ENCODE measurements around the gene CDH12.
"Not testable (repeated sequence)": the region's sequence is repeated elsewhere in the genome, so short reads cannot be mapped to it uniquely, and the experiment has no call there.

The CDH12 gene

DNA sequence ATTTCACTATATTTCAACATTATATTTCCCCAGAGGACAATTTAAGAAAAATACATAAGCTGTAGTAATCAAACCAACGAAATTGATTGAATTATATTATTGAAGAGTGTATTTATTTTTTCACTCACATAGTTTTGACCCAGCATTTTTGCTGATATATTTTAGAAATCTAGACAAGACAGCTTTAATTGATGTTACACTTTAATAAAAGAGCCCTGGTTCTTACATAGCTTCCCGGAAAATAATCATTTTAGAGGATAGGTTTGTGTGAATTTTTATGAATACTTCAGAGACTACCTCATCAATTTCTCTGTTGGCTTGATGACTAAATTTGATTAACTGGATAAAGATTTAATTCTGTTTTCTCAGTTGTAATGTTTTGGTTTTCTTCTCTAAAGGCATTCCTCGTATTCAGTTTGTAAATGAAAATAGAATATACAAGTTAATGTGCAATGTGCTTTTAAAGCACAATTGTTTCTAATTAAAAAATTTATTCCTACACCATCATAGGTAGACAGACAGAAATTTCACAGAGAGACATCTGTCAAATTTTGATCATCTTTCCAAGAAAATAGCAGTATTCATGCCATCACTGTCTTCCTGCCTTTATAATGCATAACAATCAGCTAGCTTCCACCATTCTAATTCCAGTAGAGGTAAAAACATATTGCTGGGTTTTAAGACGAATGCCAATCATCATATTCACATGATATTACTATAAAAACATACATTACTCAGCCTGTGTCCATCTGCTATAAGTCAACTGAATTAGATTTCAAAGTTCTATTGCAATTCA, 441.4 kb downstream of the CDH12 start:
- DNase-seq = no peak

DNA sequence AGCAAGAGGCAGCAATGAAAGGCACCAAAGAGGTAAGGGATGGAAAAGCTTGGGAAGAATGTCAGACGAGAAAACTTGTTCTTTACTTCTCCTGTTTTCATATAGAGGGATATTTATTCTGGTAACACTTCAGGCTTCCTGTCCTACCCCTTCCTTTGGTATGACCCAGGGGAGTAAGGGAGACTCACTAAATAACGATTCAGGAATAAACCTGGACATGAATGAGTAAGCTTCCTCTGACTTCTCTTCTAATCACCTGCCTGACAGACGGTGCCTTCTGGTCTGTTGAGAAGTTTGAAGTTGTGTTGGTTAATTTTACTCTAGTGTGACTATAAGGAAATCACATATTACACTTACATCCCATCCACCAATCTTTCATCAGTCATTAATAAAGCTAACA, 461.2 kb downstream of the CDH12 start:
- DNase-seq = no peak

DNA sequence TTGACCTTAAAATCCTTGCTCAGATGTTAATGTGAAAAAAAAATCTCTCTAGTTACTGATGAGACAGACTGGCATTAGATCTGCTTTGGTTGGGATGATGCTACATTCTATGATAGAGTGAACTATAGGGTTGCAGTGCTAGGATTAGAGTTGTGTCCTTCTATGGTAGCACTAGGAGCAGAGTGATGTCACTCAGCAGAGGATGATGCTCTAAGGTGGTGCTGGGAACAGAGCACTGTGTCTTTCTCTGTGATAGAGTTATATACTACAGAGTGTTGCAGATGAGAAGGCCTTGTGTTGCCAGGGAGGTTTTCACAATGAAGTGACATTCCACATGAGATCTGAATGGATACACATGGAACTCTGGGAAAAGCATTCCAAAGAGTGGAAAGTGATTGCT, 462.3 kb downstream of the CDH12 start:
- DNase-seq = no peak

DNA sequence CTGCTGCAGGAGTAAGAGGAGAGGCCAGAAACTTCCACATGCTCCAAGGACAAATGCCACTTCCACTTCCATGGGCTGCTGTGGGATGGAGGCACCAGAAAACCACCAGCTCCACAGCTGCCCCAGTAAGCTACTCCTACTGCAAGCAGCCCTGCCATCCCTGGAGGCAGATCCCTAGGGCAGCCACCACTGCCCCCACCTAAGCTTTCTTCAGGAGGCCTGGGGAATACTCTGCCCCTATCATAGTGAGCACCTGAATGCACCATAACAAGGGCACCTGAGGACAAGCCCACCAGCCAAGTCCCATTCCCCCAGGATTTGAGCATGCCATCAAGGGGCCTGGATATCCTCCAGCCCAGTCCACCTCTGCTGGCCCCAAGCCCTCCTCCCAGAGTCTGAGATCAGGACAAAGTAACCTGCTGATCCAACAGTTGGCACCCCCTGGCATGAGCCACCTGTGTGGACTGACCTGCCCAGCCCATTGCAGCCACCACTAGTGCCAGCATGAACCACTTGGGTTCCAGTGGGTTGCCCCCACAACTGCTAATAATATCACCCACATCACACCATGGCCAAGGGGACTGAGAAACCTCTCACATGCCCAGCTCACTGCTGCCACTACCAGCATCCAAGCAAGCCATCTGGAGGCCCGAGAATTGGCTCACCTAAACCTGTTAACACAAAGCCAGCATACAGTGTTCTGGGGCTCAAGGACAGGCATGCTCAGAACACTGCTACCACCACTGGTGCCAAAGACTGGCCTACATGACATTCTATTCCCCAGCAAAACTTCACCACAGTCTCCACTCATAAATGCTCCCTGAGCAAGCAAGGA, 480.1 kb downstream of the CDH12 start:
- no peak for DNase-seq

DNA sequence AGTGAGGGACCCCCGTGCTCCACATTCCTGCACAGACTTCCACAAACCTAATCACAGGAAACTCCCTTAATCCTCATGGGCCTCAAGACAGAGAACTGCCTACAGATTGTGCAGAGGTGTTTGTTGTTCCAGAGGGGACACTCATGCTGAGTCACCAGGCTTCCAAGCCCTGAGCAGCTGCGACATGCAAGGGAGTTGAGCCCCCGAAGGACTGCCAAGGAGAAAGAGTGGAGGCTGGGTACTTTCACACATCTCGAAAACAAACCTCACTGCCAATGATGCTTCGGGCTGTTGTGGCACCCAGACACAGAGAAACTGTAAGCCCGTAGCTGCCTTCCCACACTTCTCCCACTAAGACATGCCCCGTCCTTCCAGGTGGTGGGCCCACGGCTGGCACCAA, 480.8 kb downstream of the CDH12 start:
- no peak for DNase-seq

DNA sequence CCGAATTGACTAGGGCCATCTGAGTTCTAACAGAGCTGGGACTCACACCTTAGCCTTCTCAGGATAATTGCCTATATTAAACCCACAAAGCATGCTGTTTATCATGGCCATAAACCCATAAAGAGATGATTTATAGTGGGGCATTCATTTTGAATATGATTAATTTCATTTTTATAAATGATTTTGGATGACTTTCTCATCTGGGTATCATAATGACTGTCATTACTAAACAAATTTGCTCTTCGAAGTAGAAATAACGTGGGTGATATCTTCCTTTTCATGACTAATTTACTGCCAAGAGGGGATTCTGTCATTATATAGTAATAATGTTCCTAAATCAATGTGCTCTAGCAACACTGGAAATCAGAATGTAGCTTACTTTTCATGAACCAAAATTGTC, 498.2 kb downstream of the CDH12 start:
- no peak for DNase-seq

DNA sequence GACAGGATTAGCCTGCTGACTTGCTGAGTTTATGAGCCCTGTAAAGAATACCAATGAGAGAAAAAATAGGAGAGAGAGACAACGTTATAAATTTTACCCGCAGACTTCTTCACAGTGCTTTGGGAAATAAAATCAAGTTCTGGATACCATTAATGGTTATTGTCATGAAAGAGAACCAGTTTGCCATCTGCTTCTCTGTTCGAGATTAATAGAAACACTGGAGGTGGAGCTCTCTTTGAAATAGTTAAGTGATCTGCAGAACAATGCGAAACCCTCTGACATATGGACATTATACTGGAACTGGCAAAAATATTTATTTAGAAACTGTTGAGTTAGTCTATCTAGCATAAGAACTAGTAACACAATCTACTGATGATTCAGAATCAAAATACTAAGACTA, 500.7 kb downstream of the CDH12 start:
- DNase-seq = no peak

DNA sequence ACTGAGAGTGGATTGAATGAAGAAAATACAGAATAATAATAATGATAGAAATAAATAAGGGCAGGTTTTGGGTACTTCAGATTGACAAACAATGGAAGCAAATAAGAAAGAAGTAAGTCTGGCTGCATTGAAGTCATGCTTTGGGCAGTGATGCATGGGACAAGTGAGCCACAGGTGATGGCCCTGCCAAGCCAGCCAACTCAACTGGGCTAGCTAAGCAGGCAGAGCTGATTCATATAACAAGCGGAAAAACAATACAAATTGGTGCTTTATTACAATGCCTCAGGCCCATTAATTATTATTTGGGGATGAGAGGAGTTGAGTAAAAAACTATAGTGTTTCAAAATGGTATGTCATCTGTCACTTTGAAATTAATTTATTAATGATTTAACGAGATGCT, 502.0 kb downstream of the CDH12 start:
- no peak for DNase-seq

DNA sequence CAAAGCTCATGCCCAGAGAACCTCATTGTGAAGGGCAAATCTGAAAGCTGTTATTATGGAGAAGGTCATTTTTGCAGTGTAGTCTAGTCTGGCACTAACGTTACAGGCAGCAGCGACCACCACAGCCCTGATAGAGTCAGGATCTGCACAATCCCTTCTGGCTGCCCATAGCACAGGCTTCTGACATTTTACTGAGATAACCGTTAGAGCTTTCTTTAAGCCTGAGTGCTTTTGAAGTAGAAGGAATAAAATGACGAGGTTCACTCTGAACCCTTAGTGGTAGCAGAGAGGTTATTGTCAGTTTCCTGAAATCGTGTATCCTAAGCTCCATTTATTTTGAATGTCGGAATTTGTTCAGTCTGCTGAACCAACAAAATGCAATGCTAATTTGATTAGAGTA, 505.1 kb downstream of the CDH12 start:
- no peak for DNase-seq

DNA sequence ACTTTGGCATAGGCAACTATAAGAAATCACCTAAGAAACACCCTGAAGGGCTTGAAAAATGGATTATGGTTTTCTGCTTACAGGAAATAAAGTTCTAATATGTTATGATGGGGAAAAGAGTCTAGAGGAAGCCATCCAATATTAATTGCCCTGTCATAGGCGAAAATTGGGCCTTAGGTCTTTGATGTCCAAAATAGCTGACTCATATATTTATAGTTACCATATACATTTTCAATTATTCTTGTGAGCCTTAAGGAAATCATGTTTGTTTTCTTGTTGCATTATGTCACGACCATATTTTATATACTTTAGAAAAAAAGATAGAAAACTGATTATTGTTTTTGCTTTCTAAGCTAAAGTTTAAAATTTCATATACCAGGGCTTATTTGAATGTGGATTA, 509.1 kb downstream of the CDH12 start:
- no peak for DNase-seq

DNA sequence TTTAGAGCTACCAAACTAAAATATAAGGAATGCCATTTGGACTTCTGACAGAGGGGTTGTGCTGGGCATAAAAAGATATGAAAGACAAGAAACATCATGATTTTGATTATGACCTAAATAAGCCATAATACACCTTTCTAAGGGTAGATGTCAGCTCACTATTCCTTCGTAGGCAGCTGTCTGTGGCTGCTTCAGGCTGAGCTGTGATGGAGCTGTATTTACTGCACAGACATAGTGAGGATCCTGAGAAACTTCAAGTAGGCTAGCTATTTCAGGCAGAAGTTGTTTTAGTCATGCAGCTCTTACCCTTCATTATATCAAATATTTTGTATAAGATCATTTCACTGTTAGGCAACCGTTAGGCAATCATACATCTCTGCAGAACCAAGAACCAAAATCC, 511.7 kb downstream of the CDH12 start:
- DNase-seq = no peak

DNA sequence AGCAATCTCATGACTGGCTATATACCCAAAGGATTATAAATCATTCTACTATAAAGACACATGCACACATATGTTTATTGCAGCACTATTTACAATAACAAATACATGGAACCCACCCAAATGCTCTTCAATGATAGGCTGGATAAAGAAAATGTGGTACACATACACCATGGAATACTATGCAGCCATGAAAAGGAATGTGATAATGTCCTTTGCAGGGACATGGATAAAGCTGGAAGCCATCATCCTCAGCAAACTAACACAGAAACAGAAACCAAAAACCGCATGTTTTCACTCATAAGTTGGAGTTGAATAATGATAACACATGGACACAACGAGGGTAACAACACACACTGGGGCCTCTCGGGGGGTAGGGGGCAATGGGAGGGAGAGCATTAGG, 520.2 kb downstream of the CDH12 start:
- not testable (repeated sequence) for DNase-seq

DNA sequence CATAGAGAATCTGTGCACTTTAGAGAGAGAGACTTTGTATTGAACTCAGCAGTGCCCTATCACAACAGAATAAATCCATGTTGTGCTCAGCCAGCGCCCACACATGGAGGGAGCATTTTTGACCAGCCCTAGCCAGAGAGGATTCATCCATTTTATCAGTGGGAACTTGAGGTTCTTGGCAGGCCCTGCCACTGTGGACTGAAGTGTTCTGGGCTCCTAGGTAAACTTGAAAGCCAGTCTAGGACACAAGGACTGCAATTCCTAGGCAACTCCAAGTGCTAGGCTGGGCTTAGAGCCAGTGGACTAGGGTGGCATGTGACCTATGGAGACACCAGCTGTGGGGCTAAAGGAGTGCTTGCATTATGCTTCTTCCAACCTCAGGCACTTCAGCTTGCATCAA, 523.5 kb downstream of the CDH12 start:
- no peak for DNase-seq

DNA sequence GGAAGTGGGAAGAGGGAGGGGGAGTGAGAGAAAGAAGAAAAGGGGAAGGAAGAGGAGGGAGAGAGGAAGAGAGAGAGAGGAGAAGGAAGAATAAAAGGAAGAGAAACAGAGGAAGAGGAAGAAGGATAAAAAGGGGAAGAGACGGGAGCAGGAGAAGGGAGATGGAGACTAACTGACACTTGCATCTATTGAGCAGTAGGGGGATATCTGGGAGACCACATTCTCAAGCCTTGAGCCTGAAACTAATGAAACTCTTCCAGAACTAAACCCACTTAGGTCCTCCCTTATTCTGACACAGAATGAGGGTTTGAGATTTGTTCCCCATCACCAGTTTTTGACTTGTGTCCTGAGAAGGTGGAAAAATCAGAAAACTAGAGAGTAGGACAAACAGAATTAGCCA, 533.3 kb downstream of the CDH12 start:
- no peak for DNase-seq

DNA sequence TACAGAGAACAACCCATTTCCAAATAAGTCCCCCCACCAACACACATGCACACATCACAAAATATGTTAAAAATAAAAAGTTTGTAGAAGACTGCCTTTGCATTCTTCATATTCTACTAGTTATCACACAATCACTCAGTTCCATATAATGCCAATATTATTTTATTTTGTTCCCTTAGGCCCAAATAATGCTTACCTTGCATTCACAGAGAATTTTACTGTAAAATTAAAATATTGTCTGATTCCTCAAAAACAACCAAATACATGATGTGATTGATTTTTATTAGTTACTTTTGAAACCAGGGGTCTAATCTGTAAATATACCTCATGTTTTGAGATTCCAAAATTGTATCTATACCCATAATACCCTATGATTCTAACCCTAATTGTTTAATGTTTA, 536.9 kb downstream of the CDH12 start:
- no peak for DNase-seq

DNA sequence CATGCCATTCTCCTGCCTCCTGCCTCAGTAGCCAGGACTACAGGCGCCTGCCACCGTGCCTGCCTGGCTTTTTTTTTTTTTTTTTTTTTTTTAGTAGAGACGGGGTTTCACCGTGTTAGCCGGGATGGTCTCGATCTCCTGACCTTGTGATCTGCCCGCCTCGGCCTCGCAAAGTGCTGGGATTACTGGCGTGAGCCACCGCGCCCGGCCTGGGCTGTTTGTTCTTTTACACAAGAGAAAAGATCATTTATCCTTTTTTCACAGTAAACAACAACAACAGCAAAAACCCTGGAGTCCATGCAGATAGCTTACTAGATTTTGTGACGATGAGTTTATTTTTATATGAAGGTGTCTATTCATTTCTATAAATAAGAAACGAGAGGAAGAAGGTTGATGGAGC, 538.1 kb downstream of the CDH12 start:
- not testable (repeated sequence) for DNase-seq

DNA sequence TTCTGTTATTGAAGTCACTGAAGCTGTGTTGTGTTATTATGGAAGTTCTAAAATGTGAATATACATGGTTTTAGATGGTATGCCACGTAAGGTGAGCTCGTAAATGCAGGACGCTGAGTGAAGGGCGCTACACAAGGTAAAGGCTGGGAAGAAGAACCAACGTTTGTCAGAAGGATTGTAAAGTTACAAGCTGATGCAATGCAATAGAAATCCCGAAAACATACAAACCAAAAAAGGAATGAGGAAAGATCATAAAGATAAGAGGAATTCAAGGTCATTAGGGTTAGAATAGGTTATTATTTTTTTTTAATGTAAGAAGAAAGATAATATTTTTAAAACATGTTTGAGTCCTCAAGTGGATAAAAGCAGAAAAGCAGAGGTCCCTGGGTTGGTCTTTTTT, 538.6 kb downstream of the CDH12 start:
- no peak for DNase-seq

DNA sequence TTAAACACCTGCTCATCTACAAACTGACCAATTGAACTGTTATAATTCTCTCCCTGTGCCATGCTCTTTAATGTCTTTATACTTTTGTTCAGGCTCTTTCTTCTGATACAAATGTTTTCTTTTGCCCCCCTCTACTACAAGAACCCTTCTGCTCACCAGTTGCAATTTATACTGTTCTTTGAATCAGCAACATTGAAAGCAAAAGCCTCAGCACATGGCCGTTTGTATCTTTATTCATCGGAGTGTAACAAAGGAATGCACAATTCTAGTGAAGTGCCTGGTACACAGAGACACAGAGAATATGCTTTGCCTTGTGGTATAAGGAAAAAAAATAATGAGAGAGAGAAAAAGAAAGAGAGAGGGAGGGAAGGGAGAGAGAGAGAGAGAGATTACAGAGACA, 547.1 kb downstream of the CDH12 start:
- no peak for DNase-seq

DNA sequence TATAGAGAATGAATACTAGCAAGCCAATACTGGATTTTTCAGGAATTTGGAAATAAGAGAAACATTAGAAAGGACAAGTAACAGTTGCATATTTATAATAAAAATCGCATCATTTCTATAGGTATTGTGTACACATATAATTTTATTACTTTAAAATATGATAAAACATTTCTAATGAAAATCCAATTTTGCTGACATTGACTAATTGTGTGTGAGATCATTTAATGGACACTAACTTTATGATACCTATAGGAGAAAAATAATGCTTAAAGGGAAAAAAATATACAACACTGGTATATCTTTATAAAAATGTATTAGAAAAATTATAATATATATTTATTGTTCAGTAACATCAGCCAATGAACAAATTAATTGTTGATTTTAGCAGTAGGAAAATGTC, 557.3 kb downstream of the CDH12 start:
- DNase-seq = no peak

DNA sequence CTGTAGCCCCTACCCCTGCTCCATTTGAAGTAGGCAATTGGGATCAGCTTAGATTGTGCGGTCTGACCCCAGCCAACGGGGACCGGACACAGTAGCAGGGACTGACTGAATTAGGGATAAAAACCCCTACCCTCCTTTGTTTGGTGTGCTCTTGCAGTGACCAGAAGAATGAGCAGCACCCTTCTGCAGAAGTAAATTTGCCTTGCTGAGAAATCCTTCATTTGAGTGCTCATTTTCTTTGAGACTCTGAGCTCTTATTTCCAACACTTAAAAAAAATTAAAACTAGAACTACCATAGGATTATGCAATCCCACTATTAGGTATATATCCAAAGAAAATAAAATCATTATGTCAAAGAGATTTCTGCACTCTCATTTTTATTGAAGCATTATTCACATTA, 560.0 kb downstream of the CDH12 start:
- DNase-seq = no peak

DNA sequence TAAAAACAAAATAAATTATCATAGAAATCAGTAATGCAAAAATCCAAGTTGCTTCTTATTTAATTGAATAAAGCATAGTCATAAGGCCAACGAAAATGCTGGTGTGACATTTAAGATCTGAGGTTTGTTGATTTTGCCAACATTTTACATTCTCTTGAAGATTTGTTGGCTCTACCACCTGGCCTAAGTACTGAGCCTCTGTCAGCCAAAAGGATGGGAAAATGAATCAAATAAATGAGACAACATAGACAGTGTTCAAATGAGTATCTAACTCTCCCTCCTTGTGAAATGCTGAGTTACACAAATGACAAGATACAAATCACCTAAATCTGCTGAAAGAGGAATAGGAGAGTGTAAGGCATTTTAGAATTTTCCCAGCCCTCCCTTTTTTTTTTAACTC, 575.0 kb downstream of the CDH12 start:
- no peak for DNase-seq

DNA sequence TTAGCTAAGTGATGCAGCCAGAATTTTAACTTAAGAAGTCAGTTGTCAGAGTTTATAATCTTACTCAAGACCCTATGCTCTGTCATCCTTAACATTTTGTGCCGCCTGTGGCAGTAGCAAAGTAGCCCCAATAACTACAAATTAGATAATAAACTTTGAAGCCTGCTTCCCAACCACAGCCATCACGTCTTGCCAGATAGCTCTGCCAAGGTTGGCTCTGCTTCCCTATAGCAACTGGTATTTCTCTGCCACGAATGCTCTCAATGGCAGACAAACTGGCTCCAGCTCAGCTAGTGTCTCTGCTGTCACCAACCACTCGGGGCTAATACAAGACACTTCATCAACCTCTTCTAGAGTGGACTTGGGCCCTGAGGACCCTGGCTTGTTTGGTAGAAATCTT, 576.1 kb downstream of the CDH12 start:
- DNase-seq = no peak

DNA sequence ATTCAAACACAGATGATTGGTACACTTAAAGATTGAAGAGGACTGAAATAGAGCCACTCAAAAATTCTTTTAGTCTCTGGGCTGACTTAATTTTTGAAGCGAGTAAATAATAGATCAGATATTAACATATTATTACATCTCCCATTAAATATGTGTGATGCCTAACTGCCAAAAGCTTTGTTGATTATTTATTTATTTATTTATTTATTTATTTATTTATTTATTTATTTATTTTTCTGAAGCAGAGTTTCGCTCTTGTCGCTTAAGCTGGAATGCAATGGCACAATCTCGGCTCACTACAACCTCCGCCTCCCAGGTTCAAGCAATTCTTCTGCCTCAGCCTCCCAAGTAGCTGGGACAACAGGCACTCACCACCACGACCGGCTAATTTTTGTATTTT, 587.3 kb downstream of the CDH12 start:
- DNase-seq = not testable (repeated sequence)

DNA sequence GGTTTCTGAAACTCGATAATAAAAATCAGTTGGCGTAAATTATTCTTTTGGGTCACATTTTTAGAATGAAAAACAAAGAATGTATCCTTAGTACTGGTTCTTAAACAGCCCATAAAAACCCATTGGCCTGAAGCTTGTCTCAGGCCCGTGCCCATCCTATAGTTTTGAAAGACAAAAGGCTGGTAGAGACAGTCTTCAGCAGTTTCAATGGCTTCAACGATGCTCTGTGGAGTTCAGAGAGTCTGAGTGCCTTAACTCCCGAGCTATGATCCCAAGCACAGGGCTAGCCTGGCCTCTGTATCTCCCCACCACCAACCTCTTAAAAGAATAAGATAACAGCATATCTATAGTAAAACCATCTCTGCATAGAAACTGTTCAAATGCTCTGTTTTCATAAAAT, 595.0 kb downstream of the CDH12 start:
- DNase-seq = no peak

DNA sequence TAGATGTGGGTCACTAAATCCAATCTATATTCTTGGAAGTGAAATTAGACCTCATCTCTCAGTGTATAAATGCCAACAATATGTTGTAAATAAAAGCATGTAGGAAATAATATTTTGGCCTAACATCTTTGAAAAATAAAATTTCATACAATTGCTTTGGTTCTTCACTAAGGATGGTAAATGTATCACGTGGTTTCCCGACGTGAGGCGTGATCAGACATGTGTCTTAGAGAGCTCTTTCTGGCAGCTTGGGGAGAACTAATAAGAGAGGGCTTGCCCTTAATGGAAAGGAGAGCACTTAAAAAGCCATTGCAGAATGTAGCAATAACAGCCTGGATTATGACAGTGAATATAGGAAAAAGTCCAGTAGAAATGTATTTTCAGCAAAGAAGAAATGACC, 602.6 kb downstream of the CDH12 start:
- no peak for DNase-seq

Data from activated CD4-positive, alpha-beta T cell treated with anti-CD3 and anti-CD28 coated beads, Interleukin-2, amount 50 U/mL, for 4 hours (primary cell).